Measurements from ENCODE around the gene ATP9B. TPM values are rescaled to one million over a fixed set of nuclear protein-coding genes. Genes with fewer than 3 reads are reported as not detected.

Gene ATP9B
- total RNA-seq, 1 experiment from 2014 or later = 20.9 TPM

DNA sequence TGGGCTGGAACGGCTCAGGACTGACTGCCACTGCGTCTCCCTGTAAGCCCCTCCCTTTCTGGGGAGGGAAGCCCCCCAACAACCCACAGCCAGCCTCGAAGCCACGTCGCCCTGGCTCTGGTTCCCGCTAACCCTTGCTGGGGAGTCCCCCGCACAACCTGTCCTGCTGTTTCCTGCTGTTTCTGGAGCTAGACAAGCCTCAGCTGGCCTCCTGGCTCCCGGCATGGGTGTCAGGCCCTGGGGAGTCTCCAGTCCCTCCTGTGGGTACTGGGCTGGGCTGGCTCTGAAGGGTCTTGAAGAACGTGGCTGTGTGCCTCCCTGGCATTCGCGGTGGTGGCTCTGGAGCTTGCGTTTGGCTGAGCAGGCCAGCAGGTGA, 347.5 kb downstream of the ATP9B start:
- H3K27ac Mint-ChIP-seq = peak overlapping the region in 1 of 3 experiments; percentile 70; a peak in 1 of 7 replicates
- no CpG with 5 or more reads among the region's 12 CpGs for WGBS (ENCODE audit: extremely low coverage, insufficient read length, low lambda C conversion rate)

More for the DNA sequence above, 347.5 kb downstream of the ATP9B start:
- no peaks in the 10 kb centered on the region for H3K79me1 ChIP-seq (ENCODE audit: insufficient read depth, low read depth, low read length, poor library complexity, severe bottlenecking)
- H3K4me1 Mint-ChIP-seq = peaks cover 3 to 15% of the 10 kb centered on the region in 2 experiments; a peak in 3 of 4 replicates
- no peak overlapping the region for H2BK120ac ChIP-seq (ENCODE audit: low read depth, low read length, poor library complexity, severe bottlenecking)
- DNase-seq = no peak
- H3K23ac ChIP-seq (ENCODE audit: insufficient read length, low read depth, low read length) = no peak overlapping the region
- H4K91ac ChIP-seq (ENCODE audit: insufficient read length, low read depth, low read length) = no peak overlapping the region
- H2BK5ac ChIP-seq (ENCODE audit: insufficient read length, low read length) = no peak overlapping the region
- H4K8ac ChIP-seq (replicated peaks; ENCODE audit: insufficient read length, low read depth, low read length) = no peak overlapping the region
- no peak overlapping the region for H3T11ph ChIP-seq (ENCODE audit: low read length)
- H3K4me2 ChIP-seq (ENCODE audit: insufficient read depth, insufficient read length, low read length) = no peak overlapping the region
- H3K4me3 Mint-ChIP-seq = no peak overlapping the region
- H4K20me1 ChIP-seq (ENCODE audit: control insufficient read depth, insufficient read depth, insufficient read length) = no peaks in the 10 kb centered on the region
- H3K9me3 Mint-ChIP-seq = no peaks in the 10 kb centered on the region; a peak in 1 of 5 replicates
- no peaks in the 10 kb centered on the region for H3K23me2 ChIP-seq (ENCODE audit: insufficient read length, low read depth, low read length, poor library complexity, severe bottlenecking)
- no peaks in the 10 kb centered on the region for H3K79me2 ChIP-seq (ENCODE audit: insufficient read depth, low read length)
- TF ChIP-seq, protein P1, sequence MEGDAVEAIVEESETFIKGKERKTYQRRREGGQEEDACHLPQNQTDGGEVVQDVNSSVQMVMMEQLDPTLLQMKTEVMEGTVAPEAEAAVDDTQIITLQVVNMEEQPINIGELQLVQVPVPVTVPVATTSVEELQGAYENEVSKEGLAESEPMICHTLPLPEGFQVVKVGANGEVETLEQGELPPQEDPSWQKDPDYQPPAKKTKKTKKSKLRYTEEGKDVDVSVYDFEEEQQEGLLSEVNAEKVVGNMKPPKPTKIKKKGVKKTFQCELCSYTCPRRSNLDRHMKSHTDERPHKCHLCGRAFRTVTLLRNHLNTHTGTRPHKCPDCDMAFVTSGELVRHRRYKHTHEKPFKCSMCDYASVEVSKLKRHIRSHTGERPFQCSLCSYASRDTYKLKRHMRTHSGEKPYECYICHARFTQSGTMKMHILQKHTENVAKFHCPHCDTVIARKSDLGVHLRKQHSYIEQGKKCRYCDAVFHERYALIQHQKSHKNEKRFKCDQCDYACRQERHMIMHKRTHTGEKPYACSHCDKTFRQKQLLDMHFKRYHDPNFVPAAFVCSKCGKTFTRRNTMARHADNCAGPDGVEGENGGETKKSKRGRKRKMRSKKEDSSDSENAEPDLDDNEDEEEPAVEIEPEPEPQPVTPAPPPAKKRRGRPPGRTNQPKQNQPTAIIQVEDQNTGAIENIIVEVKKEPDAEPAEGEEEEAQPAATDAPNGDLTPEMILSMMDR (conservative IDR thresholded peaks at IDR 0.05) = no peak
- H2BK20ac ChIP-seq (ENCODE audit: low read depth, low read length, poor library complexity, severe bottlenecking) = no peak overlapping the region
- no peak overlapping the region for H3K14ac ChIP-seq (ENCODE audit: insufficient read depth, low read length)
- H2BK12ac ChIP-seq (ENCODE audit: insufficient read length, low read depth, low read length) = no peak overlapping the region
- H3K9ac ChIP-seq (ENCODE audit: extremely low read depth, insufficient read length, low read length) = no peak overlapping the region
- H2BK15ac ChIP-seq (ENCODE audit: low read depth, low read length) = no peak overlapping the region
- H4K5ac ChIP-seq (ENCODE audit: insufficient read length, low read depth, low read length) = no peak overlapping the region
- H3K36me3 Mint-ChIP-seq (ENCODE audit: insufficient read depth in 1 of 3, low read depth in 3 of 3) = peaks cover 0 to 16% (median 10%) of the 10 kb centered on the region in 3 experiments; a peak in 4 of 7 replicates
- no peaks in the 10 kb centered on the region for H3K9me3 ChIP-seq (ENCODE audit: control insufficient read depth, low read depth, low read length)
- no peak overlapping the region for H3K4ac ChIP-seq (ENCODE audit: low read depth, low read length)
- H3K18ac ChIP-seq (ENCODE audit: insufficient read length, low read depth, low read length) = no peak overlapping the region
- no peak overlapping the region for H2AFZ ChIP-seq (ENCODE audit: low read length)
- H3K4me1 ChIP-seq (ENCODE audit: insufficient read depth, low read length) = no peaks in the 10 kb centered on the region
- no peak overlapping the region for H2AK5ac ChIP-seq (ENCODE audit: insufficient read length, low read length)
- no peak overlapping the region for H3K27ac ChIP-seq (ENCODE audit: insufficient read length, low read depth, low read length)
- no peak overlapping the region for H3K56ac ChIP-seq (ENCODE audit: insufficient read length, low read depth, low read length)
- peaks cover 3% of the 10 kb centered on the region; the same call in 1 of the 2 replicates for H3K27me3 Mint-ChIP-seq (ENCODE audit: low read depth)
- H3K27me3 ChIP-seq (ENCODE audit: insufficient read depth, low read length) = no peaks in the 10 kb centered on the region
